Body of pancreas (tissue), 4 donors: Measurements from ENCODE around the gene NAV1. TPM values are rescaled to one million over a fixed set of nuclear protein-coding genes. Genes with fewer than 3 reads are reported as not detected.
A peak's percentile ranks its signal among the peaks of the same experiment; 100 is the strongest.

Source experiments
- ATAC-seq: fragments of 150-250 bp; one replicate; pipeline ENCODE4 v1.9.1; 2016
- DNase-seq, 4 donors: peaks; one replicate each; pipeline ENCODE4 v3.0.0-alpha.2; 2019
- H3K27ac ChIP-seq, 4 donors: fragments of 200-600 bp; sonication (generic); 1 replicate in 3 of 4; 2 replicates in 1 of 4; pipeline versions ENCODE4 v1.5.1 to v1.6.1; 2016 to 2019; ENCODE audit warnings: mild to moderate bottlenecking in 1 of 4, mixed read lengths in 1 of 4, moderate library complexity in 1 of 4
- H3K27me3 ChIP-seq, 2 donors: fragments of 200-600 bp; sonication (generic); one replicate each; pipeline ENCODE4 v1.6.0; 2016; ENCODE audit warnings: mild to moderate bottlenecking in 1 of 2
- H3K36me3 ChIP-seq, 2 donors: fragments of 200-600 bp; sonication (generic); replicated peaks in 1 of 2; 2 replicates each; pipeline ENCODE4 v1.5.1; 2016; ENCODE audit warnings: low read depth in 2 of 2; ENCODE audit not compliant: insufficient read depth in 1 of 2
- H3K4me1 ChIP-seq: fragments of 200-600 bp; sonication (generic); one replicate; pipeline ENCODE4 v1.6.0; 2016
- H3K4me3 ChIP-seq, 2 donors: fragments of 200-600 bp; sonication (generic); 1 replicate in 1 of 2; 2 replicates in 1 of 2; pipeline ENCODE4 v1.5.1; 2016 to 2019
- H3K9me3 ChIP-seq, 3 donors: fragments of 200-600 bp; sonication (generic); 1 replicate in 2 of 3; 2 replicates in 1 of 3; pipeline ENCODE4 v1.5.1; 2016
- POLR2A ChIP-seq, 3 donors: fragments of 450-650 bp; IDR thresholded peaks; one replicate each; pipeline ENCODE4 v1.6.1; 2016; ENCODE audit warnings: antibody characterized with exemption in 3 of 3, mild to moderate bottlenecking in 2 of 3
- WGBS, 2 donors: methylation state at CpG; one replicate each; pipeline ENCODE4 v1.1.5; 2017; 5-methylcytosine and 5-hydroxymethylcytosine counted together
- intact Hi-C: fragments of 100-400 bp; cut with DNase I; formaldehyde crosslinking; loops from one replicate; pipeline ENCODE4 v1.15.1; 2023
- total RNA-seq, 2 donors: library from RNA; depleted of rRNA; stranded (reverse); fragments of >200 nt; gene quantifications; one replicate each; pipeline ENCODE4 v1.1.0, GENCODE V29; 2016
- TF ChIP-seq, protein P1 (sequence below), 7 experiments: fragments of 450-650 bp in 4 of 7; fragments of 200-600 bp in 3 of 7; sonication (generic) in 3 of 7; IDR thresholded peaks; one replicate each; pipeline ENCODE4 v1.5.1; 2016 to 2019; ENCODE audit warnings: antibody characterized with exemption in 7 of 7

The NAV1 gene
- total RNA-seq, 2 donors from 2014 or later, result 11.5 to 13.7 TPM

DNA sequence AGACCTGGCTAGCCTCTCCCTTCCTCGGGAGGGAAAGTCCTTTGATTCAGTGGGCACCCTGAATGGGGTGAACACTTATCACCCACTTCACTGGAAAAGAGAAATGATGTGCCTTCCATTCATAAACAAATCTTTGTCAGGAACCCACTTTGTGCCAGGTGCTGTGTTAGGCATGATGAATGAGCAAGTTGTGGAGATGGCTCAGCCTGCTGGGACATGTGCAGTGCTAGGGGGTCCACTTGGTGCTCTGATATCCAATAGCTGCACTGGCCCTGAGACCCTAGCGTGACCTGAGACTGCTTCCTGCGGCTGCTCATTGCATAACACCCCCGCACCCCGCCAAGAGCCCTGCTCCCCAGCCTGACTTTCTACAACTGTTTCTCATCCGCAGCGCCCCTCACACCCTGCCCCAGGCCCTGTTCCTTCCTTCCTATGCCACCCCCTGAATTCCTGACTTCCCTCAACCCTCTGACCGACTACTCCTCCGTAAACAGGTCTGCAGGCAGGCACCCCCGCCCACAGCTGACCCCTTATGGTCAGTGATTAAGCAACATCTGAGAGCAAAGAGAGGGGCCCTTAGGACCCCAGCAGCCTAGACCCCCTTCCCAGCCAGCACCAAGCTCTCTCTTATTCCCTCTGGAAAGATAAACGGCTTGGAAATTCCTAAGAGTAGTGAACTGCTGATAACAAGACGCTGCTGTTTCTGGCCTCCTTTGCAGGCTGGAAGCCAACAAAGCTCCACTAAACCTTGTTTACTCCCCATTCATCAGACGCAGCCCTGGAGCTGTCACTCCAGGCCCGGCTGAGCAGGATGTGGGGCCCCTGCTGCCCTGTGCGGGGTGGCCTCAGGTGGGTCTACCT is 44.9 kb upstream of the NAV1 start:
- H3K9me3 ChIP-seq, result no peaks in the 10 kb centered on the region
- no peak overlapping the region for H3K4me3 ChIP-seq
- peaks cover 46% of the 10 kb centered on the region for H3K4me1 ChIP-seq
- ATAC-seq (peak; percentile 43), DNase-seq (peak; percentile 22 to 65 (median 54))
- no peaks in the 10 kb centered on the region for H3K27me3 ChIP-seq
- H3K27ac ChIP-seq, result peak overlapping the region; percentile 19 to 53 (median 50)
- TF ChIP-seq, protein P1, sequence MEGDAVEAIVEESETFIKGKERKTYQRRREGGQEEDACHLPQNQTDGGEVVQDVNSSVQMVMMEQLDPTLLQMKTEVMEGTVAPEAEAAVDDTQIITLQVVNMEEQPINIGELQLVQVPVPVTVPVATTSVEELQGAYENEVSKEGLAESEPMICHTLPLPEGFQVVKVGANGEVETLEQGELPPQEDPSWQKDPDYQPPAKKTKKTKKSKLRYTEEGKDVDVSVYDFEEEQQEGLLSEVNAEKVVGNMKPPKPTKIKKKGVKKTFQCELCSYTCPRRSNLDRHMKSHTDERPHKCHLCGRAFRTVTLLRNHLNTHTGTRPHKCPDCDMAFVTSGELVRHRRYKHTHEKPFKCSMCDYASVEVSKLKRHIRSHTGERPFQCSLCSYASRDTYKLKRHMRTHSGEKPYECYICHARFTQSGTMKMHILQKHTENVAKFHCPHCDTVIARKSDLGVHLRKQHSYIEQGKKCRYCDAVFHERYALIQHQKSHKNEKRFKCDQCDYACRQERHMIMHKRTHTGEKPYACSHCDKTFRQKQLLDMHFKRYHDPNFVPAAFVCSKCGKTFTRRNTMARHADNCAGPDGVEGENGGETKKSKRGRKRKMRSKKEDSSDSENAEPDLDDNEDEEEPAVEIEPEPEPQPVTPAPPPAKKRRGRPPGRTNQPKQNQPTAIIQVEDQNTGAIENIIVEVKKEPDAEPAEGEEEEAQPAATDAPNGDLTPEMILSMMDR (IDR thresholded peaks at IDR 0.05), result no peak
- H3K36me3 ChIP-seq, result peaks cover 0 to 2% of the 10 kb centered on the region in 2 donors
- 39 to 45% methylated on average over 15 of the region's 15 CpGs for WGBS, 2 donors
- intact Hi-C loops, result no loop called here

DNA sequence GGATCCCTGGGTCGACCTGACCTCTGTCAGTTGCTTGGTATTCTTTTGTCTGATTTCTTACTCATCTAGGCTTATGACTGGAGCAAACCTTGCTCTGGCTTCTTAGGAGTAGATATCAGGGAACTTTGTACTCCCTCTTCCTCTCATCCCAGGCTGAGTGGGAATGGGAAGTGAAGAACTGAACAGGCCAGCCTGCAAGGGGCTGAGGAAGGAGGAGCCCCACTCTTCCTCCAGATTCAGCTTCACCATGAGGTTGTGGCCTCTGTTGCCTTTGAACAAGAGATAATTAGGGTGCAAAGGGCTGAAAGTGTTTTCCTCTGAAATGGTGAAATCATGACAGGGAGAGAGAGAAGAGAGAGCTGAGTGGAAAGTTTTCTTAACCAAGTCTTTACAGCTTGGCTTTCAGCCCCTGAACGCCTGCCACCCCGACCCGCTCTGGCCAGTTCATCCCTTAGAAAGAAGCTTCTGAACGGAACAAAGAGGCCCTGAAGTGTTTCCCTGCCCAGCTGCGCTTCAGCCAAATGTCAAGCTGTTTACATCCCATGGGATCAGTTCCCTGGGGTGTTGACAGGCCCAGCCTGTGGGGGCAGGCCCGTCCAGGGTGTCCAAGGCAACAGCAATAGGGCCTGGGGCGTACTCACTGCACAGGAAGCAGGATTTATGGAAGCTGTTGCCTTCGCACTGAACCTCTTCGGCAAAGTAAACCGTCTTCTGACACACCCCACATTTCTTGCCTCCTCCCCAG is 43.2 kb upstream of the NAV1 start:
- H3K27me3 ChIP-seq, result no peaks in the 10 kb centered on the region
- H3K4me3 ChIP-seq, result no peak overlapping the region
- TF ChIP-seq, protein P1 (IDR thresholded peaks at IDR 0.05), result no peak
- TF ChIP-seq POLR2A (IDR thresholded peaks at IDR 0.05), result no peak
- intact Hi-C loops, result no loop called here
- H3K4me1 ChIP-seq, result peaks cover 45% of the 10 kb centered on the region
- H3K27ac ChIP-seq, result peak overlapping the region; percentile 3 to 51 (median 38)
- ATAC-seq, result peak; percentile 31
- 55 to 56% methylated on average over 11 of the region's 11 CpGs for WGBS, 2 donors
- DNase-seq, result peak; percentile 22 to 59 (median 36)
- H3K9me3 ChIP-seq, result no peaks in the 10 kb centered on the region
- H3K36me3 ChIP-seq, result peaks cover 0 to 2% of the 10 kb centered on the region in 2 donors

DNA sequence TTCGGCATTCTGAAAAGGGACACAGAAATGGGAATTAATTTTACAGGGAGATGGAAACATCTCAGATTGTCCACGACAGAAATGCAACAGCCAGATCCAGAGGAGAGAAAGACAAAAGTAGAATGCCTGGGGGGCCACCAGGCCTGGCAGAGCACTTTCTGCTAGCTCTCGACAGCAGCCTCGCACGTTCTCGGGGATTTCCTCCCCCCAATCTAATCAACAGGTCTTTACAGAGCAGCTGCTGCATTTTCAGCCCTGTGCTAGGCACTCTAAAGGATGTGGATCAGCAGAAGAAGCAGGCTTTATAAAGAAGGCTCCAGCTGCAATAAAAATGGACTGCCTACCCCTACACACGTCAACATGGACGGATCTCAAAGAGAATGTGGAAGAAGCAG is 42.6 kb upstream of the NAV1 start:
- H3K4me1 ChIP-seq, result peaks cover 51% of the 10 kb centered on the region

DNA sequence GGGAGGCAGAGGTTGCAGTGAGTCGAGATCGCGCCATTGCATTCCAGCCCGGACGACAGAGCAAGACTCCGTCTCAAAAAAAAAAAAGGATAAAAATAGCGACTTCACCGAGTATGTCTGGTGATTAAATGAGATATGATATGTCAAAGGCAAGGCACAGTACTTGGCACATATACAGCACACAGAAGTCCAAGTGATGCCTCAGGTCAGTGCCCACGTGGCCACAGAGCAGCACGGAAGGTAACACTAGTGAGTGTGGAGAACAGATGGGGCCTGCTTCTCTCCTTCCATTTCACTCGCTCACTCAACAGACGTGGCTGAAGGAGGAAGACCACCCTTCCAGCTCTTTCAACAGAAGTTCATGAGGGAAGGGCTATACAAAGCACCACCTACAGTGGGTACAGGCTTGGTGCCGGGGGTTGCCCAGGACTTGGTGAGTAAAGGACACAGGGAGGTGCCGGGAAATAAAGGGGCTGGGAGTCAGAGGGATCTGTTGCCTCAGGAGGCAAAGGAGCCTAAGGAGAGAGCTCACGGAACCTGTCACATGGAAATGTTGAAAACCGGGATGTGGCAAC is 40.9 kb upstream of the NAV1 start:
- 84 to 85% methylated on average over 16 of the region's 16 CpGs for WGBS, 2 donors
- intact Hi-C loops, result no loop called here
- H3K36me3 ChIP-seq, result peaks cover 0 to 2% of the 10 kb centered on the region in 2 donors
- peaks cover 66% of the 10 kb centered on the region for H3K4me1 ChIP-seq
- H3K4me3 ChIP-seq, result no peak overlapping the region
- ATAC-seq, result no peak
- no peaks in the 10 kb centered on the region for H3K9me3 ChIP-seq
- TF ChIP-seq, protein P1 (IDR thresholded peaks at IDR 0.05), result no peak
- TF ChIP-seq POLR2A (IDR thresholded peaks at IDR 0.05), result no peak
- no peak for DNase-seq
- H3K27ac ChIP-seq, result no peak overlapping the region
- H3K27me3 ChIP-seq, result no peaks in the 10 kb centered on the region

More for the DNA sequence above, 42.6 kb upstream of the NAV1 start:
- Histone ChIP-seq H3K4me3 (no peak overlapping the region), H3K27ac (peak overlapping the region; percentile 3 to 51 (median 21)), H3K36me3 (peaks cover 0 to 2% of the 10 kb centered on the region in 2 donors), H3K27me3 (no peaks in the 10 kb centered on the region), H3K9me3 (no peaks in the 10 kb centered on the region)
- ATAC-seq, result no peak
- 72 to 84% methylated on average over 8 of the region's 8 CpGs for WGBS, 2 donors
- DNase-seq, result no peak
- TF ChIP-seq POLR2A (IDR thresholded peaks at IDR 0.05), result no peak
- TF ChIP-seq, protein P1 (IDR thresholded peaks at IDR 0.05), result no peak
- intact Hi-C loops, result no loop called here
